Measurements from ENCODE around the gene CHST15. TPM values are rescaled to one million over a fixed set of nuclear protein-coding genes. Genes with fewer than 3 reads are reported as not detected.

The CHST15 gene
- total RNA-seq, 4 donors from 2014 or later = 35.7 to 69.5 (median 51.1) TPM

DNA sequence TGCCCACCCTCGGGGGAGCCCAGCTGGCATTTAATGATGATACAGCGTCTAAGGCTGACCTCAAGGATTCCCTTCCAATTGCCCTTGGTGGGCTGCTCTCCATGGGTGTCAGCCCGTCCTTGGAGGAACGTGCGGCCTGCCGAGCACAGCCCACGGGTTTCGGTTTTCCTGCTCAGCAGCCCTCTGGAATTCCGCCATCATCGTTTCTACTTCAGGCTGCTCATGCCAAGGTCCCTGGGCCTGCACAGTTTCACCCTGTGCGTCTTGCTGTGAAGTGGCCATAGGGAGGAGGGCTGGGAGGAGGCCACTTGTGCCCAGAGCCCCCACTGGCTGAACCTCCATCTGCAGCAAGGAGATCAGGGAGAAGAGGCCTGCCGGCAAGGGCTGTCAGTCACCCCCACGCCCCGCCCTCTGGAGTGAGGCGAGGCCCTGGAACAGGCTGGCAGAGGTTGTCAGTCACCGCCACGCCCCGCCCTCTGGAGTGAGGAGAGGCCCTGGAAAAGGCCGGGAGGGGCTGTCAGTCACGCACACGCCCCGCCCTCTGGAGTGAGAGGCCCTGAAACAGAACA, 82.8 kb downstream of the CHST15 start:
- ATAC-seq (ENCODE audit: low FRiP score) (no peak), DNase-seq (ENCODE audit: low spot score) (no peak)
- TF ChIP-seq, protein P1, sequence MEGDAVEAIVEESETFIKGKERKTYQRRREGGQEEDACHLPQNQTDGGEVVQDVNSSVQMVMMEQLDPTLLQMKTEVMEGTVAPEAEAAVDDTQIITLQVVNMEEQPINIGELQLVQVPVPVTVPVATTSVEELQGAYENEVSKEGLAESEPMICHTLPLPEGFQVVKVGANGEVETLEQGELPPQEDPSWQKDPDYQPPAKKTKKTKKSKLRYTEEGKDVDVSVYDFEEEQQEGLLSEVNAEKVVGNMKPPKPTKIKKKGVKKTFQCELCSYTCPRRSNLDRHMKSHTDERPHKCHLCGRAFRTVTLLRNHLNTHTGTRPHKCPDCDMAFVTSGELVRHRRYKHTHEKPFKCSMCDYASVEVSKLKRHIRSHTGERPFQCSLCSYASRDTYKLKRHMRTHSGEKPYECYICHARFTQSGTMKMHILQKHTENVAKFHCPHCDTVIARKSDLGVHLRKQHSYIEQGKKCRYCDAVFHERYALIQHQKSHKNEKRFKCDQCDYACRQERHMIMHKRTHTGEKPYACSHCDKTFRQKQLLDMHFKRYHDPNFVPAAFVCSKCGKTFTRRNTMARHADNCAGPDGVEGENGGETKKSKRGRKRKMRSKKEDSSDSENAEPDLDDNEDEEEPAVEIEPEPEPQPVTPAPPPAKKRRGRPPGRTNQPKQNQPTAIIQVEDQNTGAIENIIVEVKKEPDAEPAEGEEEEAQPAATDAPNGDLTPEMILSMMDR (IDR thresholded peaks at IDR 0.05) = no peak

DNA sequence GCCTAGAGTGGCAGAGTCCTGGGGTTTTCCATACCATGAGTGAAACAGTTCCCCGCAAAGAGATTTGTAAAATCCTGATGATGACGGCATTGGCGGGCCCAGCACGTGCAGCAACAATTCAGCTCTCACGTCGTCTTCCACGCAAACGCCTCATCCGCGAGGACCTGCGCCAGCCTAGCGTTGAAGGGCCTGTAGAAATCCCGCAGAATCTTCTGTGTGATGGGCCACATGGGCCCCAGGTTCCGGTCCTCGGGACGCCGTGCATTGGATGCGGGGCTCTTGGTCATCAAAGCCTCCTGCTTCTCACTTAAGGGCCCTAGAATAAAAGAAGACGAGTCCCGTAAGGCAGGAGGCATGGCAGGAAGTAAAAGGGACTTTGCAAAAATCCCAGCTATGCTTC, 83.4 kb downstream of the CHST15 start:
- DNase-seq (ENCODE audit: low spot score) = no peak
- TF ChIP-seq, protein P1 (IDR thresholded peaks at IDR 0.05) = no peak
- no peak for ATAC-seq (ENCODE audit: low FRiP score)

DNA sequence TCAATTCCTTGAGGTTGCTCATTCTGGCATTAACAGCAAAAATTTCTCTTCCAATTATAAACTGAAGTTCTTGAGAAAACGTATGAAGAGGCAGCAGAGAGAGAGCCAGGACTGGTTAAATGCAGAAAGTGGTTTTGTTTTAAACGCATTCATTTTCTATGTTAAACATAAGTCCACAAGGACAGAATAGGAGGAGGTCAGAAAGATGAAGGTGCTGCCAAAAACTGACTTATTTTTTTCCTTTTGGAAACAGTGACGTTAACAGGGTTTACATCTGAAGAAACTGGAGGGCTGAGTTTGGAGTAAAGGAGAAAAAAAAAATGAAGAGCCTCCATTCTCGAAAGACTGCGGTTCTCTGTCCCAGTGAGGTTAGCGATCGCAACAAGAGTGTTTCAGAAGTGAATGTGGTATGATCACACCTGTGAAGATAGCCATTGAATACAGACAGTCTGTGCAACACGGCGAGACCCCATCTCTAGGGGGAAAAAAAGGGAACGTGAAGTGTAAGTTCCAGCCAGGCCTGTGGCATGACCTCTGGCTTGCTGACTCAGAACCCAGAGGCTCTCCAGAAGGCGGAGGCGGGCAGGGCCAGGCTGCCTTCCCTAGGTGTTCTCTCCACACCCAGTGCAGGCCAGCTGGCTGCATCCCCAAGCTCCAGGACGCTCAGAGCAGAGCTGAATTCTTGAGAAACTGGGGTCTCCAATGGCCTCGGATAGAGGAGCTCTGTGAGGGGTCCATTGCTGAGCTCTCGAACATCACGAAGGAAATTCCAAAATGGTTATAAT, 84.0 kb downstream of the CHST15 start:
- ATAC-seq (ENCODE audit: low FRiP score) = peak; percentile 82
- TF ChIP-seq, protein P1 (IDR thresholded peaks at IDR 0.05) = no peak
- DNase-seq (ENCODE audit: low spot score) = no peak

DNA sequence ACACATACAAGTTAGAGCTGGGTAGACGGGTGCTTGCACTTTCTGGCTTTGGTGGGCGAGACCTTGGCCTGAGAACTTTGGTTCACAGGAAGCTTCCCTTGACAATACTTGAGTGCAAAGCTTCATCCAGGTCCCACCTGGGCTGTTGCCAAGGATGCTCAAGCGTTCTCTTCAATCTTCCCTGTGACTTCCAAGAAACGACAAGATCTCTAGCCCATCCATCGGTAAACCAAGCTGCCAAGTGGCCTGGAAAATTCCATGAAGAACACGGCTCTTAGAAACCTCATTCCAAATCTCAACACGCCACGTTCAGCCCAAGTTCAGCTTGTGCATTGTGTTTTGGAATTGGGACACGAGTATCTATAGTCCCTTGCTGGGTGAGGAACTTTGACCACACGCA, 84.7 kb downstream of the CHST15 start:
- TF ChIP-seq, protein P1 (IDR thresholded peaks at IDR 0.05) = no peak
- ATAC-seq (ENCODE audit: low FRiP score) = no peak
- DNase-seq (ENCODE audit: low spot score) = no peak

DNA sequence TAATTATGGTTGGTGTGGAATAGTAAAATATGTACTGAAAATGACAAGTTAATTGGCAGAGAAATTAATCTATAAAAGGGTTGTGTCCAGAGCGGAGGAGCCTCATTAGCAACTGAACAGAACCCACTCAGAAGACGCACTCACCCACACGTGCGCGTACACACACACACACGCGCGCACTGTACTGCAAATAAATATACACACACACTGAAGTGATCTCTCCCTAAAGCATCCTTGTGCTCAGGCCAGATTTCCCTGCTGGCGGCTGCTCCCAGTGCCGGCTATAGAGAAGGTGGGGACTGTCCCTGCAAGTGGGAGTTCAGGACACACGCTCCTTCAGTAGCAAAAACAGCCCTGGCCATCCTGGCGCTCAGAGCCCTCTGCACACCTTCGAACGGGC, 85.2 kb downstream of the CHST15 start:
- no peak for ATAC-seq (ENCODE audit: low FRiP score)
- DNase-seq (ENCODE audit: low spot score) = no peak
- TF ChIP-seq, protein P1 (IDR thresholded peaks at IDR 0.05) = no peak

DNA sequence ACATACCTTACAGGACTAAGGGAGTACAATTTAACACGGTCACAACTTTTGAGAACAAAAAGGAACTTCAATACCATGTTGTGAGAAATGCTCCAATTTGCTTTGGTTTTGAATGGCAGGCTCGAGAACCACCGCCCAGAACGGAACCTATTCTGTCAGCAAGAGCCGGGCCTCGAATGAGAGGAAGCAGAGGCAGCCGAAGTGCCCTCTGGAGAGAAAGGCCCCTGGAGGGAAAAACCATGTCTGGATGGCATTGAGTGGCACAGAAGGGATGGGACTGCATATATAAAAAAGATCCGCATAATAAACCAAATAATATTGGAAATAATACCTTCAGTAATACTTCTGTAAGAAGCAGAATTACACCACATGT, 85.6 kb downstream of the CHST15 start:
- DNase-seq (ENCODE audit: low spot score) = no peak
- TF ChIP-seq, protein P1 (IDR thresholded peaks at IDR 0.05) = no peak
- ATAC-seq (ENCODE audit: low FRiP score) = no peak
